Activated CD8-positive, alpha-beta memory T cell treated with anti-CD3 and anti-CD28 coated beads, Interleukin-2, amount 10 ng/mL, durations not matched to agents 7 days and 5 days (primary cell): ENCODE results near the gene CCL17. TPM values are rescaled to one million over a fixed set of nuclear protein-coding genes. Genes with fewer than 3 reads are reported as not detected.

ENCODE experiments used
- ATAC-seq: fragments of 150-1000 bp; cut with Tn5 transposase; one replicate; pipeline ENCODE4 v1.10.0; 2021; ENCODE audit warnings: moderate library complexity
- CTCF ChIA-PET: fragments of 350-600 bp; sonication (Branson Sonifier 250); formaldehyde crosslinking; loops from one replicate; lab custom pipeline; 2021; ENCODE audit warnings: antibody characterized with exemption; lab: Charles Lee
- DNase-seq: peaks from one replicate; pipeline ENCODE4 v3.0.0-alpha.2; 2020
- H3K27ac Mint-ChIP-seq: one replicate; pipeline ENCODE4 v1.8.0; 2021; ENCODE audit warnings: mild to moderate bottlenecking, mixed read lengths
- H3K27me3 Mint-ChIP-seq: one replicate; pipeline ENCODE4 v1.8.0; 2021; ENCODE audit warnings: mixed read lengths
- H3K36me3 Mint-ChIP-seq: one replicate; pipeline ENCODE4 v1.8.0; 2021; ENCODE audit warnings: mild to moderate bottlenecking, mixed read lengths
- H3K4me1 Mint-ChIP-seq: one replicate; pipeline ENCODE4 v1.8.0; 2021; ENCODE audit warnings: mixed read lengths
- H3K4me3 Mint-ChIP-seq: one replicate; pipeline ENCODE4 v1.8.0; 2021; ENCODE audit warnings: mild to moderate bottlenecking, moderate library complexity, mixed read lengths
- H3K9me3 Mint-ChIP-seq: one replicate; pipeline ENCODE4 v1.8.0; 2022; ENCODE audit warnings: low read depth, mixed read lengths
- total RNA-seq, 2 experiments: library from RNA; stranded (reverse); gene quantifications; one replicate each; pipeline ENCODE4 v1.2.3, GENCODE V29; 2021

CCL17 gene
- total RNA-seq, 2 experiments from 2014 or later, result 0.59 TPM; not detected in 1

GRCh38 chr16:57383276-57384247 is 21.0 kb upstream of the CCL17 start:
- Mint-ChIP-seq H3K27me3 (no peaks in the 10 kb centered on the region), H3K4me3 (no peak overlapping the region), H3K36me3 (no peaks in the 10 kb centered on the region), H3K9me3 (no peaks in the 10 kb centered on the region), H3K27ac (no peak overlapping the region), H3K4me1 (peaks cover 14% of the 10 kb centered on the region)
- DNase-seq (no peak), ATAC-seq (no peak)
- CTCF ChIA-PET, result no interaction called here

- Mint-ChIP-seq H3K36me3 (no peaks in the 10 kb centered on the region), H3K4me1 (peaks cover 16% of the 10 kb centered on the region), H3K4me3 (no peak overlapping the region), H3K27me3 (no peaks in the 10 kb centered on the region), H3K27ac (no peak overlapping the region), H3K9me3 (no peaks in the 10 kb centered on the region)
- no peak for DNase-seq
- CTCF ChIA-PET, result no interaction called here
- no peak for ATAC-seq
Measured at GRCh38 chr16:57384248-57385070, 20.1 kb upstream of the CCL17 start.

- CTCF ChIA-PET, result no interaction called here
- no peaks in the 10 kb centered on the region for H3K36me3 Mint-ChIP-seq
- H3K27ac Mint-ChIP-seq, result no peak overlapping the region
- H3K4me1 Mint-ChIP-seq, result peaks cover 16% of the 10 kb centered on the region
- H3K9me3 Mint-ChIP-seq, result no peaks in the 10 kb centered on the region
- ATAC-seq, result no peak
- DNase-seq, result no peak
- H3K4me3 Mint-ChIP-seq, result no peak overlapping the region
- no peaks in the 10 kb centered on the region for H3K27me3 Mint-ChIP-seq
Measured at GRCh38 chr16:57385083-57385482, 19.5 kb upstream of the CCL17 start.

GRCh38 chr16:57386381-57386951 is 18.1 kb upstream of the CCL17 start:
- H3K4me3 Mint-ChIP-seq, result no peak overlapping the region
- H3K36me3 Mint-ChIP-seq, result no peaks in the 10 kb centered on the region
- no peaks in the 10 kb centered on the region for H3K9me3 Mint-ChIP-seq
- CTCF ChIA-PET, result interaction anchor here (1.4 kb wide), 1 partner anchor 30 kb away, joined by 3 read pairs; no protein-coding TSS in a partner anchor
- no peak for DNase-seq
- ATAC-seq, result no peak
- peaks cover 10% of the 10 kb centered on the region for H3K4me1 Mint-ChIP-seq
- no peak overlapping the region for H3K27ac Mint-ChIP-seq
- H3K27me3 Mint-ChIP-seq, result peaks cover 3% of the 10 kb centered on the region

GRCh38 chr16:57387598-57388354 is 16.8 kb upstream of the CCL17 start:
- H3K4me1 Mint-ChIP-seq, result peaks cover 9% of the 10 kb centered on the region
- H3K27me3 Mint-ChIP-seq, result peaks cover 3% of the 10 kb centered on the region
- no peaks in the 10 kb centered on the region for H3K9me3 Mint-ChIP-seq
- H3K4me3 Mint-ChIP-seq, result no peak overlapping the region
- ATAC-seq (no peak), DNase-seq (no peak)
- CTCF ChIA-PET, result interaction anchor here (1.4 kb wide), 1 partner anchor 29 kb away, joined by 3 read pairs; no protein-coding TSS in a partner anchor
- H3K36me3 Mint-ChIP-seq, result no peaks in the 10 kb centered on the region
- no peak overlapping the region for H3K27ac Mint-ChIP-seq

DNA sequence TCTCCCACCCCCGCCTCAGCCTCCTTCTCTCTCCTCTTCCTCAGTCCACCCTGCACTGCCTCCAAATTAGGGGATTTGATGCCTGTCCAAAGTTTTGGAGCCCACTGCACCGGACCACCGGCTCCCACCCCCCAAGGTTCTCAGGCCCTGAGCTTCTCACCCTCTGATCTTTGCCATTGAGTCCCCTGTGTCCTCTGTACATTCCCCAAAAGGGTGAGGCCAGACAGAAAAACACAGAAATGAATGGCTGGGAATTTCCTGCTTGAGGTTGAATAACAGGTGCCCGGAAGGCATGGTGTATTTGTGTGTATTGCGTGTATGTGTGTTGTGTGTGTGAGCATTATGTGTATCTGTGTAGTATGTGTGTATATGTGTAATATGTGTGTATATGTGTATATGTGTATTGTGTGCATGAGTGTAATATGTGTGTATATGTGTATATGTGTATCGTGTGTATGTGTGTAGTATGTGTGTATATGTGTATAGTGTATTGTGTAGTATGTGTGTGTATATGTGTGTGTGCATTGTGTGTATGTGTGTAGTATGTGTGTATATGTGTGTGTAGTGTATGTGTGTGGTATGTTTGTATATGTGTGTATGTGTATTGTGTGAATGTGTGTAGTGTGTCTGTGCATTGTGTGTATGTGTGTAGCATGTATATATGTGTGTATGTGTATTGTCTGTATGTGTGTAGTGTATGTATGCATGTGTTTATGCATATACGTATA is 16.0 kb upstream of the CCL17 start:
- Mint-ChIP-seq H3K27me3 (peaks cover 3% of the 10 kb centered on the region), H3K4me1 (peaks cover 9% of the 10 kb centered on the region), H3K4me3 (no peak overlapping the region), H3K27ac (no peak overlapping the region), H3K9me3 (no peaks in the 10 kb centered on the region), H3K36me3 (no peaks in the 10 kb centered on the region)
- ATAC-seq (no peak), DNase-seq (no peak)
- CTCF ChIA-PET, result no interaction called here

DNA sequence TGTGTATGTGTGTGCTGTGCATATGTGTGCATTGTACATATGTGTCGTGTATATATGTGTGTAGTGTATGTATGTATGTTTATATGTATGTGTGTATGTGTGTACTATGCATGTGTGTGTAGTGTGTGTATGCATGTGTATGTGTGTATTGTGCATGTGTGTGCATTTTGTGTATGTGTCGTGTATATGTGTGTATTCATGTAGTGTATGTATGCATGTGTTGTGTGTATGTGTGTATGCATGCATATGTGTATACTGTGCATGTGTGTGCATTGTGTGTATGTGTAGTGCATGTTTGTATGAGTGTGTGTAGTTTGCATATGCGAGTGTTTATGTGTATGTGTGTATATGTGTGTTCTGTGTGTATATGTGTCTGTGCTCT is 15.5 kb upstream of the CCL17 start:
- Mint-ChIP-seq H3K27ac (no peak overlapping the region), H3K27me3 (peaks cover 3% of the 10 kb centered on the region), H3K4me1 (peaks cover 9% of the 10 kb centered on the region), H3K4me3 (no peak overlapping the region), H3K36me3 (no peaks in the 10 kb centered on the region), H3K9me3 (no peaks in the 10 kb centered on the region)
- no peak for ATAC-seq
- no peak for DNase-seq
- CTCF ChIA-PET, result no interaction called here

GRCh38 chr16:57390636-57391295 is 13.8 kb upstream of the CCL17 start:
- no peaks in the 10 kb centered on the region for H3K36me3 Mint-ChIP-seq
- DNase-seq, result no peak
- CTCF ChIA-PET, result interaction anchor here (0.9 kb wide), 1 partner anchor 28 kb away, joined by 3 read pairs; no protein-coding TSS in a partner anchor
- peaks cover 9% of the 10 kb centered on the region for H3K4me1 Mint-ChIP-seq
- H3K4me3 Mint-ChIP-seq, result no peak overlapping the region
- no peaks in the 10 kb centered on the region for H3K9me3 Mint-ChIP-seq
- ATAC-seq, result no peak
- no peak overlapping the region for H3K27ac Mint-ChIP-seq
- H3K27me3 Mint-ChIP-seq, result peaks cover 3% of the 10 kb centered on the region

- peaks cover 9% of the 10 kb centered on the region for H3K4me1 Mint-ChIP-seq
- H3K27ac Mint-ChIP-seq, result no peak overlapping the region
- DNase-seq (no peak), ATAC-seq (no peak)
- no peaks in the 10 kb centered on the region for H3K36me3 Mint-ChIP-seq
- no peaks in the 10 kb centered on the region for H3K9me3 Mint-ChIP-seq
- peaks cover 3% of the 10 kb centered on the region for H3K27me3 Mint-ChIP-seq
- CTCF ChIA-PET, result interaction anchor here (0.9 kb wide), 1 partner anchor 27 kb away, joined by 3 read pairs; no protein-coding TSS in a partner anchor
- no peak overlapping the region for H3K4me3 Mint-ChIP-seq
Measured at GRCh38 chr16:57391300-57391699, 13.3 kb upstream of the CCL17 start.

DNA sequence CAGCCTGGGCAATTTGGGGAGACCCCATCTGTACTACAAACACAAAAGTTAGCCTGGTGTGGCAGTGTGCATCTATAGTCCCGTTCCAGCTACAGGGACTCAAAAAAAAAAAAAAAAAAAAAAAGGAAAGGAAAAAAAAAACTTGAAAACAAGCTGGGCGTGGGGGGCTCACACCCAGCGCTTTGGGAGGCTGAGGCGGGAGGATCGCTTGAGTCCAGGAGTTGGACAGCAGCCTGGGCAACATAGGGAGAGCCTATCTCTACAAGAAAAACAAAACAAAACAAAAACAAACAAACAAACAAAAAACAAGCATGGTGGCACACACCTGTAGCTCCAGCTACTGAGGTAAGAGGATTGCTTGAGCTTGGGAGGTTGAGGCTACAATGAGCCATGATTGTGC is 12.9 kb upstream of the CCL17 start:
- peaks cover 3% of the 10 kb centered on the region for H3K27me3 Mint-ChIP-seq
- no peak for ATAC-seq
- no peak for DNase-seq
- no peak overlapping the region for H3K27ac Mint-ChIP-seq
- H3K9me3 Mint-ChIP-seq, result no peaks in the 10 kb centered on the region
- H3K4me3 Mint-ChIP-seq, result no peak overlapping the region
- peaks cover 9% of the 10 kb centered on the region for H3K4me1 Mint-ChIP-seq
- CTCF ChIA-PET, result interaction anchor here (0.9 kb wide), 1 partner anchor 27 kb away, joined by 3 read pairs; no protein-coding TSS in a partner anchor
- H3K36me3 Mint-ChIP-seq, result no peaks in the 10 kb centered on the region

DNA sequence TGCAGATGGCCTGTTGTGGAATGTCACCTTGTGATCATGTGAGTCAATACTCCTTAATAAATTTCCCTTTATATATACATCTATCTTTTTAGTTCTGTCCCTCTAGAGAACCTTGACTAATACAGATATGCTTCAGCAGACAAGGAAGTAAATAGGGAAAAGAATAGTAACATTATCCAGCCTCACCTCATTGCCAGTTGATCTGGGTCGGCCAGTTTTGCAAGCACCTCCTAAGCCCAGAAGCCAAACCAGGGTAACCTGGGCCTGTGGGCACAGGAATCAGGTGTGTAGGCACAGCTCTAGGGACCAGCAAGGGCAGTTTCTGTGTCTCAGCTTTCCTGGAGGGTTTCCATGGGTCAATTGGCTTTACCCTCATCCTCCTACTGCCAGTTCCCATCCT is 11.9 kb upstream of the CCL17 start:
- Mint-ChIP-seq H3K27ac (no peak overlapping the region), H3K9me3 (no peaks in the 10 kb centered on the region), H3K27me3 (peaks cover 3% of the 10 kb centered on the region), H3K4me3 (no peak overlapping the region), H3K36me3 (no peaks in the 10 kb centered on the region), H3K4me1 (peaks cover 7% of the 10 kb centered on the region)
- CTCF ChIA-PET, result no interaction called here
- ATAC-seq (no peak), DNase-seq (no peak)

DNA sequence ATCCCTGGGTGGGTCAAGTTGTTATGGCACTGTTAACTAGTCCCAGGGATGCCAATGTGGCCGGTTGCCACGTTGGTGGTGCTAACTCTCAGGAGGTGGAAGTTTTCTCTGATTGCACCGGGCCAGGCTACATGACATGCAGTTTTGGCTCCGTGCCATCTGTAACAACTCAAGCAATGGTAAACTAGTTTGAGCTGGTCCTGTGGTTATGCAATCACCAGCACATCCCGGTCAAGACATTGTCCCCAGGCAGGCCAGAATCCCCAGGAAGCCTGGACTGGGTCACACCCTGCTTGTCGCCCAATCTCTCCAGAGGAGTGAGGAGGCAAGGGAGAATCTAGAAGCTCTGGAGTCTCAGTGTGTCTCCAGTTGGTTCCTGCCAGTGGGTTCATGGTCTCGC is 10.1 kb upstream of the CCL17 start:
- H3K4me3 Mint-ChIP-seq, result no peak overlapping the region
- H3K27ac Mint-ChIP-seq, result no peak overlapping the region
- no peaks in the 10 kb centered on the region for H3K36me3 Mint-ChIP-seq
- DNase-seq, result no peak
- H3K27me3 Mint-ChIP-seq, result peaks cover 3% of the 10 kb centered on the region
- H3K4me1 Mint-ChIP-seq, result no peaks in the 10 kb centered on the region
- no peaks in the 10 kb centered on the region for H3K9me3 Mint-ChIP-seq
- CTCF ChIA-PET, result interaction anchor here (0.8 to 1.3 kb wide), 3 partner anchors 15 to 208 kb away, joined by 3 read pairs; partner anchors contain the start of genes PSME3IP1 and RSPRY1
- ATAC-seq, result no peak
